A673 (cell line): ENCODE data around the gene RHBDF2. TPM values are rescaled to one million over a fixed set of nuclear protein-coding genes. Genes with fewer than 3 reads are reported as not detected.
A peak's percentile ranks its signal among the peaks of the same experiment; 100 is the strongest.

Experiments used
- BruUV-seq: library from RNA; stranded (reverse); fragments of 400-500 nt; replicated peaks from 2 replicates; lab custom pipeline; 2021; lab: Mats Ljungman, UMichigan
- CTCF ChIA-PET: fragments of 300-600 bp; sonication (Branson Sonifier 250); formaldehyde crosslinking; loops from one replicate; lab custom pipeline; 2022; ENCODE audit warnings: antibody characterized with exemption; lab: Charles Lee
- POLR2A ChIA-PET: fragments of 300-600 bp; sonication (Branson Sonifier 250); formaldehyde crosslinking; loops from one replicate; lab custom pipeline; 2022; ENCODE audit warnings: antibody characterized with exemption; ENCODE audit not compliant: low non-redundant PET; lab: Charles Lee
- DNase-seq: peaks from one replicate; pipeline ENCODE4 v3.0.0-alpha.2; 2015; ENCODE audit warnings: low spot score
- H3K27ac ChIP-seq: fragments of 200-600 bp; sonication (generic); 2 replicates; pipeline ENCODE4 v1.5.1; 2016; ENCODE audit warnings: mixed run types, low read depth, mild to moderate bottlenecking, mixed read lengths, antibody characterized with exemption, low read length; ENCODE audit not compliant: poor library complexity, severe bottlenecking
- H3K27me3 ChIP-seq: fragments of 200-600 bp; sonication (generic); replicated peaks from 2 replicates; pipeline ENCODE4 v1.6.1; 2017; ENCODE audit warnings: mixed run types, low read depth, mild to moderate bottlenecking, mixed read lengths, antibody characterized with exemption, low read length; ENCODE audit not compliant: insufficient read depth, poor library complexity
- H3K36me3 ChIP-seq: fragments of 200-600 bp; sonication (generic); 2 replicates; pipeline ENCODE4 v1.6.1; 2016; ENCODE audit warnings: mixed run types, mild to moderate bottlenecking, mixed read lengths, antibody characterized with exemption, low read length; ENCODE audit not compliant: insufficient read depth, poor library complexity, severe bottlenecking
- H3K4me1 ChIP-seq: fragments of 200-600 bp; sonication (generic); 2 replicates; pipeline ENCODE4 v1.6.1; 2017; ENCODE audit warnings: mixed run types, mild to moderate bottlenecking, mixed read lengths, antibody characterized with exemption, low read length; ENCODE audit not compliant: insufficient read depth, poor library complexity, severe bottlenecking
- H3K4me3 ChIP-seq: fragments of 200-600 bp; sonication (generic); 2 replicates; pipeline ENCODE4 v1.5.1; 2016; ENCODE audit warnings: low read depth, mixed run types, mild to moderate bottlenecking, mixed read lengths, low read length; ENCODE audit not compliant: poor library complexity, severe bottlenecking
- H3K9me3 ChIP-seq: fragments of 200-600 bp; sonication (generic); 2 replicates; pipeline ENCODE4 v1.6.1; 2016; ENCODE audit warnings: mixed run types, low read depth, mild to moderate bottlenecking, mixed read lengths, antibody characterized with exemption, low read length; ENCODE audit not compliant: poor library complexity, severe bottlenecking
- CTCF ChIP-seq: fragments of 300-800, 200-600 bp; sonication (generic); conservative IDR thresholded peaks from 2 replicates; pipeline ENCODE4 v1.5.1; 2017; ENCODE audit warnings: low read depth, mild to moderate bottlenecking, antibody characterized with exemption, low read length, moderate library complexity, mixed read lengths
- EZH2 ChIP-seq: fragments of 200-600 bp; sonication (generic); IDR thresholded peaks from 2 replicates; pipeline ENCODE4 v1.6.1; 2017; ENCODE audit warnings: borderline replicate concordance, low read depth, mild to moderate bottlenecking, mixed read lengths, antibody characterized with exemption, low read length; ENCODE audit not compliant: poor library complexity, severe bottlenecking
- intact Hi-C: fragments of 100-400 bp; cut with micrococcal nuclease; formaldehyde crosslinking; loops from one replicate; pipeline ENCODE4 v1.10.0; 2022; ENCODE audit not compliant: unreplicated experiment
- total RNA-seq: library from RNA; stranded (reverse); gene quantifications from 2 replicates; pipeline ENCODE4 v1.2.3, GENCODE V29; 2021

RHBDF2 gene
- total RNA-seq, 1 experiment from 2014 or later: 20.4 TPM

GRCh38 chr17:76458580-76459490 lies 42.4 kb downstream of the RHBDF2 start:
- Histone ChIP-seq H3K27ac (no peak overlapping the region), H3K4me3 (no peak overlapping the region), H3K27me3 (no peaks in the 10 kb centered on the region), H3K9me3 (no peaks in the 10 kb centered on the region), H3K4me1 (no peaks in the 10 kb centered on the region), H3K36me3 (no peaks in the 10 kb centered on the region)
- TF ChIP-seq EZH2 (no peak), CTCF (peak; percentile 38)
- POLR2A ChIA-PET: no interaction called here
- CTCF ChIA-PET: interaction anchor here (1.0 to 1.5 kb wide), 2 partner anchors 39 to 45 kb away, joined by 3 to 4 read pairs; no protein-coding TSS in a partner anchor
- intact Hi-C loops: no loop called here
- BruUV-seq: no TSS peak
- DNase-seq: no peak

- DNase-seq: no peak
- no peak overlapping the region for H3K4me3 ChIP-seq
- intact Hi-C loops: no loop called here
- no peak overlapping the region for H3K27ac ChIP-seq
- POLR2A ChIA-PET: no interaction called here
- CTCF ChIA-PET: no interaction called here
- H3K4me1 ChIP-seq: peaks cover 15% of the 10 kb centered on the region
- no peaks in the 10 kb centered on the region for H3K9me3 ChIP-seq
- BruUV-seq: no TSS peak
- no peaks in the 10 kb centered on the region for H3K36me3 ChIP-seq
- TF ChIP-seq CTCF: no peak
- no peaks in the 10 kb centered on the region for H3K27me3 ChIP-seq
Observed at GRCh38 chr17:76453431-76453743, 47.8 kb downstream of the RHBDF2 start.

- peak within 1 kb of the TSS; percentile 84 for H3K4me3 ChIP-seq
- BruUV-seq: no TSS peak
- H3K9me3 ChIP-seq: no peaks in the 10 kb centered on the region
- intact Hi-C loops: no loop called here
- TF ChIP-seq CTCF (peak; percentile 46), EZH2 (no peak)
- ChIA-PET CTCF (interaction anchor here (0.7 kb wide), 1 partner anchor 87 kb away, joined by 5 read pairs; no protein-coding TSS in a partner anchor), POLR2A (no interaction called here)
- H3K36me3 ChIP-seq: no peaks in the 10 kb centered on the region
- H3K27ac ChIP-seq: peak within 1 kb of the TSS; percentile 83
- no peaks in the 10 kb centered on the region for H3K27me3 ChIP-seq
- peak; percentile 93 for DNase-seq
- H3K4me1 ChIP-seq: peaks cover 21% of the 10 kb centered on the region
Observed at GRCh38 chr17:76452660-76453430, 48.4 kb downstream of the RHBDF2 start, which contains the start of gene UBE2O. Gene UBE2O, minus strand, starts transcription at chr17:76453152. Its CDS starts 11 bp downstream, at chr17:76453141.
